Tongue (tissue), 2 donors: Measurements from ENCODE around the gene GUF1. TPM values are rescaled to one million over a fixed set of nuclear protein-coding genes. Genes with fewer than 3 reads are reported as not detected.
"Not testable (repeated sequence)": the region's sequence is repeated elsewhere in the genome, so short reads cannot be mapped to it uniquely, and the experiment has no call there.

Experiments used
- DNase-seq: peaks from one replicate; pipeline ENCODE4 v3.0.0-alpha.2; 2015
- total RNA-seq: library from RNA; depleted of rRNA; stranded (reverse); fragments of >200 nt; gene quantifications from one replicate; pipeline ENCODE4 v1.2.3, GENCODE V29; 2014

Gene GUF1
- total RNA-seq, 1 donor from 2014 or later = 39.2 TPM

GRCh38 chr4:44713125-44713524, 34.9 kb downstream of the GUF1 start:
- DNase-seq = no peak

GRCh38 chr4:44716597-44716996, 38.4 kb downstream of the GUF1 start:
- no peak for DNase-seq

DNA sequence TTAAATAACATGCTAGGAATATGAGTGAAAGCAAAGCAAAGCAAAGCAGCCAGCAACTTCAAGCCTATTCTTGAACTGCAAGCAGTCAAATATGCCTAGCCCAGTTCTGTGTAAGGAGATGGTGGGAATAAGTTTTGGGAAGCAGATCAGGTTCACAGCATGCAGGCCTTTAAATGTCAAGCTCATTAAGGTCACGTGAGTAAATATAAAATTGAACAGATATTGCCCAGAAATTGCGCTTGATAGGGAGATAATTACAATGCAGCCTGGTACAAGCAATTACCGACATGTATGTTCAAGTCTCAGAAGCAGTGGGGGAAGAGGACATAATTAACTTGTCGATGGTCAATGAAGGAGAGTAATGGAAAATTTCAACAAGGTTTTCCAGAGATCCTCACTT, 42.2 kb downstream of the GUF1 start:
- no peak for DNase-seq

- DNase-seq = no peak
These were observed 43.8 kb downstream of the GUF1 start for GRCh38 chr4:44722001-44722400.

- DNase-seq = no peak
These were observed 46.9 kb downstream of the GUF1 start for GRCh38 chr4:44725166-44725565.

- DNase-seq = no peak
These were observed 47.5 kb downstream of the GUF1 start for GRCh38 chr4:44725726-44726037.

DNA sequence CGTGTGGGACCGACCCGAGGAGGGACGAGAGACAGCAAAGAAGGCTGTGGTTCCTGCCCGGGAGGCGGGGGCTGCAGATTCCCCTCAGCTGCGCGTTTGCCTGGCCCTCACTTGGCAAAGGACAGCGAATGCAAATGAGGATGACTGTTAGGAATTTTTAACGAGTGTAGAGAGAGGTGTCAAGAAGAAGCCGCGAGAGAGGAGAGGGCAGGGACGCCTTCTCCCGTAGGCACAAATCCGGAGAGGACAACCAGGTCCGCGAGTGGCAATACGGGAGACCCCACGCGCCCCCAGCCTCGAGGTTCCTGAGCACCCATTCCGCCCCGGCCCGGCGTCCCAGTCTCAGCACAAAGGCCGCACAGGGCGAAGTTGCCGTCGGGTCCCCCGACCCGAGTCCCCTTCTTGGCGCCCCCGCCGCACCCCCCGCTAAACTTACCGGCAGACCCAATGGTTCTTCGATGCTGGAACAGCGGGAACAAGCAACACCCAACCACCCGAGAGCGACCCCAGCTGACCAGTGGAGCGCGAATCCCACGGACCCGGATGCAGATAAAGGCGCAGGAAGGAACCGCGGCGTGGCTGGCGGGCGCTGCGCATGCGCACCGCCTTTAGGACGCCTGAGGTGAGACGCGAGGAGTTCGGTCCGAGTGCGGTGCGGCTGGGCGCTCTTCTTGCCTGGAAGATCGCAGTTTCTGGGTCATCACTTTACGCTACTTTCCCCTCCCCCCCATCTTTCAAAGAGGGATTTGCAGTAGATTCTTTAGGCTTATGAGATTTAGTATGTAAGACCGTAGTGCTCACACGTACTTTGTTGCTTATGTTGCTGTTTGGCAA, 48.0 kb downstream of the GUF1 start, which contains the start of gene GNPDA2:
GNPDA2 (minus strand) TSS at position 519 of the 834 bp plus-strand sequence. CDS start 4,349 bp downstream, outside the sequence.
- DNase-seq = peak; percentile 95

GRCh38 chr4:44727471-44727870, 49.3 kb downstream of the GUF1 start:
- DNase-seq = no peak

- not testable (repeated sequence) for DNase-seq
These were observed 50.5 kb downstream of the GUF1 start for GRCh38 chr4:44728694-44729093.

DNA sequence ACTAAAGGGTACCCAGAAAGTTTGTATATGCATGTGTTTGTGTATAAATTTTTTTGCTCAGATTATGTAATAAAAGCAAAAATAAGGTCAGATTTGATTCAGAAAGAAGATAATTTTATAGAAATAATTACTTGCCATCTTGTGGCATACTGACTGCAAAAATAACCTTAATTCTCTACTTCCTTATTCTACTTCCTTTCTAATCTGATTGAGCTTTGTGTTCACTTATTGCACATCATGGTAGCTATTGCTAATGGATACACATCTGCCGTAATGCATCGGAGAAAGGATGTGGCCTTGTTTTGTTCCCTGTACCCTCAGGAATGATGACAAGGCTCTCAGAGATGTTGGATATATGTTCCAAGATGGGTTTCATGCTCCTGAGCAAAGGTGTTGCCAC, 58.7 kb downstream of the GUF1 start:
- DNase-seq = no peak

DNA sequence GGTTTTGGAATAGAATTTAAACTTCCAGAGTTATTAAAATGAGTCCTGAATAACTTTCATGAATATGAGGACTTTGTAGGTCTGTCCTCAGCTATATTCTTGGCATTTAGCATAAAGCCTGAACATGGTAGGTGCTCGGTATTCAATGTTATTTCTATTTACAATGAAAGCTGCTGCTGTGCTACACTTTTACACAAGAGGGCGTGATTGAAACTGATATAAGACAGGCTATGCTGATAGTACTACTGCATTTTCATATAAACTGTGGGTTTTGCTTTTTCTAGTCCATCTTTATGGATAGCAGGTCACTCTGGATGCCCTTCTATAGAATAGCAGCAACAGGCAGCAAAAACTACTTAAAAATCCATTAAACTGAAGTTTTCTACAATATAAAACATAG, 60.4 kb downstream of the GUF1 start:
- DNase-seq = no peak

GRCh38 chr4:44740201-44740600, 62.0 kb downstream of the GUF1 start:
- no peak for DNase-seq

Other genes with a start within 250 kb of the GUF1 start
- gene KCTD8, start 229.6 kb upstream of the GUF1 start, total RNA-seq = 0.41 TPM
- 4.8 TPM for gene YIPF7, start 26.8 kb upstream of the GUF1 start, total RNA-seq
- 24.6 TPM for gene GNPDA2, start 48.1 kb downstream of the GUF1 start, total RNA-seq